ENCODE results near the gene DARS2. TPM values are rescaled to one million over a fixed set of nuclear protein-coding genes. Genes with fewer than 3 reads are reported as not detected.

DARS2 gene
- total and polyA plus RNA-seq, 5 donors from 2014 or later, result 4.8 to 12.5 (median 9.0) TPM

DNA sequence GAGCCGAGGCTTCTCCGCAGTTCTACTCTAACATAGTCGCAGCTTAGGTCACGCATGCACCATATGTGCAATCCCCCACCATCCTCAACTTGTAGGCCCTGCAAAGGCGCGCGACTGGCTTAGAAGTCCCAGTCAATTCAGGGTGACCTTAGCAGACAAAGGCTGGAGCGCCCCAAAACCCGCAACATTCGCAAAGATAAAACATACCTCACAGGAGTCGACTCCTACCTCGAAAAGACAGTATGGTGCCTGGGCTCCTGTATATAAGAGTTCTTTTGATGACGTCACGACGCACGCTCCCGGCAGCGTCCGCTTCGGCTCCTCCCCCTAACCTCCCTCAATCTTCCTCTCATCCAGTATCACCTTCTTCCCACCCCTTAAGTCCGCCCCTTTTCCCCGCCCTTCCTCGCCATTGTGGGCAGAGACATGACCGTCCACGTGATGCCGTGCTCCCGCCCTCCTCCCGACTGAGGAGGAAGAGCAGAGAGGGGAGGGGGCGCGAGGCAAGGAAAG, 43.3 kb downstream of the DARS2 start, which contains the start of gene GAS5:
Gene GAS5, minus strand, starts transcription at position 237 of the 513 bp plus-strand sequence.
- DNase-seq (peak; percentile 97 to 100 (median 99)), ATAC-seq (ENCODE audit: low read depth in 2 of 2) (peak; percentile 79 to 83)
- Mint-ChIP-seq H3K27ac (peak within 1 kb of the TSS; percentile 95 to 97 (median 97)), H3K27me3 (peaks cover 8% of the 10 kb centered on the region), H3K4me1 (peaks cover 26 to 79% (median 62%) of the 10 kb centered on the region in 4 donors), H3K36me3 (peaks cover 39% of the 10 kb centered on the region), H3K9me3 (no peaks in the 10 kb centered on the region), H3K4me3 (peak within 1 kb of the TSS; percentile 90 to 99 (median 94))
- peaks cover 76% of the 10 kb centered on the region for H3K4me1 ChIP-seq (ENCODE audit: control insufficient read depth, insufficient read depth, low read length, poor library complexity, severe bottlenecking)
- no peaks in the 10 kb centered on the region for H3K9me3 ChIP-seq (ENCODE audit: control insufficient read depth in 2 of 2, low read length in 2 of 2)
- no peaks in the 10 kb centered on the region for H3K27me3 ChIP-seq (ENCODE audit: control insufficient read depth, insufficient read depth, low read length)
- H3K4me3 ChIP-seq (ENCODE audit: low read depth, low read length), result peak within 1 kb of the TSS; percentile 94
- peak within 1 kb of the TSS; percentile 98 for H3K27ac ChIP-seq (ENCODE audit: insufficient read depth, low read length, poor library complexity, severe bottlenecking)
- peaks cover 37% of the 10 kb centered on the region for H3K36me3 ChIP-seq (ENCODE audit: control insufficient read depth, insufficient read depth, low read length)

DNA sequence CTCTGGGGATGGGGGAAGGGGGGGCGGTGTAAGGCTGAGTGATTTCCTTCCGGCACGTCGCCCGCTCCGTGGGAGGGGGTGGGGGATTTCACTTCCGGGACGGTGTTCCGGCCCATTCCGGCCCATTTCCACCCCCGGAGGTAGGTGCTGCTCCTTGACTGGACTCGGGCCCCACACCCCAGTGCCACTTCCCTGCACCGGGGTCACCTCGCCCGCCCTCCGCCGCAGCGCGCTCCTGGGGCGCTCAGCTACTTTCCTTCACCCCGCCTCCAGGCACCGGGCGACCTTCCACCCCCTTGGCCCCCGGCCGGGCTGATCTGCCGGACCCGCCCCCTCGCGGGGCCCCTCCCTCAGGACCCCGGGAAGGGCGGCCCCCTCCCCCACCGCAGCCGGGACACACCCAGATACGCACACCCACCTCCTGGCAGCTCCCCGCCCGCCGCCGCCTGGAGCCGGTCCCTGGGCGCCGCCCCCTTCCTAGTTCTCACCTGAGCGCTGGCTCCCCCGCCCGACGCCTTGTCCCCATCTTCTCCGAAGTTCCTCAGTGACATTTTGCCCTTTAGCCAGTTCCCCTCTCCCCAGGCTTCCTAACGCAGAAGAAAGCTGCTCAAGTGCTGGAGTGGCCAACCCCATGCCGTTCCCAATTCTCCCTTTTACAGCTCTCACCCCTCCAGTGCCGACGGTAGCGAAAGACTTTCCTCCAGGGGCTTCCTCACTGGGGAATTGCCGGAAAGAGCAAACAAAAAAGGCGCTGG, 44.0 kb downstream of the DARS2 start, which contains the start of gene ZBTB37:
Gene ZBTB37, plus strand, starts transcription at position 115 of the 755 bp plus-strand sequence. CDS start 1,846 bp downstream, outside the sequence.
- Histone ChIP-seq H3K4me3 (ENCODE audit: low read depth, low read length) (peak within 1 kb of the TSS; percentile 94), H3K27me3 (ENCODE audit: control insufficient read depth, insufficient read depth, low read length) (no peaks in the 10 kb centered on the region), H3K9me3 (ENCODE audit: control insufficient read depth in 2 of 2, low read length in 2 of 2) (no peaks in the 10 kb centered on the region), H3K36me3 (ENCODE audit: control insufficient read depth, insufficient read depth, low read length) (peaks cover 34% of the 10 kb centered on the region), H3K27ac (ENCODE audit: insufficient read depth, low read length, poor library complexity, severe bottlenecking) (peak within 1 kb of the TSS; percentile 98), H3K4me1 (ENCODE audit: control insufficient read depth, insufficient read depth, low read length, poor library complexity, severe bottlenecking) (peaks cover 78% of the 10 kb centered on the region)
- Mint-ChIP-seq H3K27ac (peak within 1 kb of the TSS; percentile 95 to 97 (median 97)), H3K36me3 (peaks cover 40% of the 10 kb centered on the region), H3K4me1 (peaks cover 26 to 83% (median 67%) of the 10 kb centered on the region in 4 donors), H3K9me3 (no peaks in the 10 kb centered on the region), H3K27me3 (peaks cover 8% of the 10 kb centered on the region), H3K4me3 (peak within 1 kb of the TSS; percentile 90 to 99 (median 94))
- DNase-seq (peak; percentile 84 to 95 (median 86)), ATAC-seq (ENCODE audit: low read depth in 2 of 2) (peak; percentile 57 to 60)

DNA sequence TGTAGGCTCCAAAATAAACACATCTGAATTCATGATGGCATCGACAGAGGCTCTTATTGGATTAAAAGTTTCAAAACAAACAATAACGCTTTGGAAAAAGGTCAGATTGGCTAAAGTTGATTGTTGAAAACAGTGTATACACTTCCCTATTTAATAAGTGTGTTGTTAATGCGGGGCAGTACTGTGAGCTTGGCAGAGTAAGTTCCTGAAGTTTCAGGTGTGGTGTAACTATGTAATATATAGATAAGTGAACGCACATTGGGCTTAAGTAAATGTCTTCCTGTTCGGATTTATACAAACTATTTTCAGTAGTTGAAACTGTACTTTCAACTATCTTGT, 44.5 kb downstream of the DARS2 start:
- H3K4me3 ChIP-seq (ENCODE audit: low read depth, low read length), result peak overlapping the region; percentile 83
- H3K4me1 Mint-ChIP-seq, result peaks cover 26 to 79% (median 63%) of the 10 kb centered on the region in 4 donors
- H3K27me3 Mint-ChIP-seq, result peaks cover 8% of the 10 kb centered on the region
- no peaks in the 10 kb centered on the region for H3K27me3 ChIP-seq (ENCODE audit: control insufficient read depth, insufficient read depth, low read length)
- peak overlapping the region; percentile 98 for H3K27ac ChIP-seq (ENCODE audit: insufficient read depth, low read length, poor library complexity, severe bottlenecking)
- peaks cover 76% of the 10 kb centered on the region for H3K4me1 ChIP-seq (ENCODE audit: control insufficient read depth, insufficient read depth, low read length, poor library complexity, severe bottlenecking)
- peaks cover 38% of the 10 kb centered on the region for H3K36me3 Mint-ChIP-seq
- H3K27ac Mint-ChIP-seq, result peak overlapping the region; percentile 68 to 97 (median 91)
- DNase-seq (no peak), ATAC-seq (ENCODE audit: low read depth in 2 of 2) (no peak)
- H3K9me3 ChIP-seq (ENCODE audit: control insufficient read depth in 2 of 2, low read length in 2 of 2), result no peaks in the 10 kb centered on the region
- H3K9me3 Mint-ChIP-seq, result no peaks in the 10 kb centered on the region
- peak overlapping the region; percentile 90 to 99 (median 94) for H3K4me3 Mint-ChIP-seq
- H3K36me3 ChIP-seq (ENCODE audit: control insufficient read depth, insufficient read depth, low read length), result peaks cover 32% of the 10 kb centered on the region

DNA sequence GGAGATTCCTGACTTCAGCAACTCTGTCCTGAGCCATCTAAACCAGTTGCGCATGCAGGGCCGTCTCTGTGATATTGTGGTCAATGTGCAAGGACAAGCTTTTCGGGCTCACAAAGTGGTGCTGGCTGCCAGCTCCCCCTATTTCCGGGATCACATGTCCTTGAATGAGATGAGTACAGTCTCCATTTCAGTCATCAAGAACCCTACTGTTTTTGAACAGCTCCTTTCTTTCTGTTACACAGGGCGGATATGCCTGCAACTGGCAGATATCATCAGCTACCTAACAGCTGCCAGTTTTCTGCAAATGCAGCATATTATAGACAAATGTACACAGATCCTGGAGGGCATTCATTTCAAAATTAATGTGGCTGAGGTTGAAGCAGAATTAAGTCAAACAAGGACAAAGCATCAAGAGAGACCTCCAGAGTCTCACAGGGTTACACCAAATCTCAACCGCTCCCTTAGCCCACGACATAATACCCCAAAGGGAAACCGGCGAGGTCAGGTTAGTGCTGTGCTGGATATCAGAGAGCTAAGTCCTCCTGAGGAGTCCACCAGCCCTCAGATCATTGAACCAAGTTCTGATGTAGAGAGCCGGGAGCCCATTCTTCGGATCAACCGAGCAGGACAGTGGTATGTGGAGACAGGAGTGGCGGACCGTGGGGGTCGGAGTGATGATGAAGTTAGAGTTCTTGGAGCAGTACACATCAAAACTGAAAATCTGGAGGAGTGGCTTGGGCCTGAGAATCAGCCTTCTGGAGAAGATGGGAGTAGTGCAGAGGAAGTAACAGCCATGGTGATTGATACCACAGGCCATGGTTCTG, 46.0 kb downstream of the DARS2 start:
- Histone ChIP-seq H3K9me3 (ENCODE audit: control insufficient read depth in 2 of 2, low read length in 2 of 2) (no peaks in the 10 kb centered on the region), H3K27me3 (ENCODE audit: control insufficient read depth, insufficient read depth, low read length) (no peaks in the 10 kb centered on the region), H3K27ac (ENCODE audit: insufficient read depth, low read length, poor library complexity, severe bottlenecking) (peak overlapping the region; percentile 98), H3K36me3 (ENCODE audit: control insufficient read depth, insufficient read depth, low read length) (peaks cover 24% of the 10 kb centered on the region), H3K4me1 (ENCODE audit: control insufficient read depth, insufficient read depth, low read length, poor library complexity, severe bottlenecking) (peaks cover 63% of the 10 kb centered on the region), H3K4me3 (ENCODE audit: low read depth, low read length) (peak overlapping the region; percentile 83)
- Mint-ChIP-seq H3K4me1 (peaks cover 22 to 70% (median 50%) of the 10 kb centered on the region in 4 donors), H3K36me3 (peaks cover 32% of the 10 kb centered on the region), H3K4me3 (peak overlapping the region; percentile 70 to 94 (median 88)), H3K27me3 (peaks cover 8% of the 10 kb centered on the region), H3K27ac (peak overlapping the region; percentile 94 to 97 (median 95)), H3K9me3 (no peaks in the 10 kb centered on the region)
- peak; percentile 20 to 79 (median 53) for DNase-seq
- ATAC-seq (ENCODE audit: low read depth in 2 of 2), result no peak

DNA sequence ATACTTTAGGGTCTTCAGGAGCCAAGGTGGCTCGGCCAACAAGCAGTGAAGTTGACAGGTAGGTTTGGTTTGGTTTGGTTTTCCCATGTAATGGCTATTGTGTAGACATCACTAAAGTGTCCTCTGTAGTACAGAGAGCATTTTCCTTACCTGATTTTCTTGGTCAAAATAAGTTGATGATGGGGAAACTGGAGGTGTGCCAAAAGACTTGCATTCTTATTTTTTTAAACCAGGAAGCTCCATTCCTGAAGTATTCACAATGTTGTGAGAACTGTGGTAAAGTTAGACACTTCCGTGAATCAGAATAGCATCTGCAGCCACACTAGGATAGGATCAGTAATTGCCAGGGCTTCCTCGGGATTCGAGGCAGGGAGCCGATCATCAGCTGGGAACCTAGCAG, 46.6 kb downstream of the DARS2 start:
- Histone ChIP-seq H3K27me3 (ENCODE audit: control insufficient read depth, insufficient read depth, low read length) (no peaks in the 10 kb centered on the region), H3K36me3 (ENCODE audit: control insufficient read depth, insufficient read depth, low read length) (peaks cover 23% of the 10 kb centered on the region), H3K4me3 (ENCODE audit: low read depth, low read length) (peak overlapping the region; percentile 83), H3K27ac (ENCODE audit: insufficient read depth, low read length, poor library complexity, severe bottlenecking) (peak overlapping the region; percentile 98), H3K9me3 (ENCODE audit: control insufficient read depth in 2 of 2, low read length in 2 of 2) (no peaks in the 10 kb centered on the region), H3K4me1 (ENCODE audit: control insufficient read depth, insufficient read depth, low read length, poor library complexity, severe bottlenecking) (peaks cover 57% of the 10 kb centered on the region)
- Mint-ChIP-seq H3K36me3 (peaks cover 31% of the 10 kb centered on the region), H3K27ac (peak overlapping the region; percentile 94 to 97 (median 95)), H3K9me3 (no peaks in the 10 kb centered on the region), H3K4me1 (peaks cover 24 to 67% (median 44%) of the 10 kb centered on the region in 4 donors), H3K4me3 (peak overlapping the region; percentile 70 to 94 (median 88)), H3K27me3 (peaks cover 8% of the 10 kb centered on the region)
- no peak for ATAC-seq (ENCODE audit: low read depth in 2 of 2)
- no peak for DNase-seq

DNA sequence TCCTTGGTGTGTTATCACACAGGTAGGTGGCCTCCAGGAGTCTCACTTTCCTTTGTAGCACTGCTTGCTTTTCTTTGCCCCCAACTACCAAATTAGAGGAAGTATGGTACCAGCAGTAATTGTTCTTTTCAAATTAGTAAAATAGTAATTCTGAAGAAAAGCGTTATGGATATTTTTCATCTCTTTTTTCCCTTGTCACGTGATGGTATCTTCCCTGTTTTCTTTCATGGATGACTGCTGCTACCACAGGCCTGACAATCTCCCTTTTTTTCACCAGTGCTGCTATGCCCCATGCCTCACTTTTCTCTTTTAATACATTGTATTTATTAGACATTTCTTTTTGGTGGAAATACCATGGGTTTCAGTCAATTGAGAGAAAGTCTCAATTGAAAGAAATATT, 47.0 kb downstream of the DARS2 start:
- Mint-ChIP-seq H3K9me3 (no peaks in the 10 kb centered on the region), H3K36me3 (peaks cover 29% of the 10 kb centered on the region), H3K4me3 (peak overlapping the region; percentile 24 to 94 (median 82)), H3K27ac (peak overlapping the region; percentile 94 to 97 (median 95)), H3K27me3 (peaks cover 7% of the 10 kb centered on the region), H3K4me1 (peaks cover 23 to 63% (median 40%) of the 10 kb centered on the region in 4 donors)
- H3K27ac ChIP-seq (ENCODE audit: insufficient read depth, low read length, poor library complexity, severe bottlenecking), result peak overlapping the region; percentile 98
- ATAC-seq (ENCODE audit: low read depth in 2 of 2) (no peak), DNase-seq (no peak)
- no peaks in the 10 kb centered on the region for H3K9me3 ChIP-seq (ENCODE audit: control insufficient read depth in 2 of 2, low read length in 2 of 2)
- peaks cover 53% of the 10 kb centered on the region for H3K4me1 ChIP-seq (ENCODE audit: control insufficient read depth, insufficient read depth, low read length, poor library complexity, severe bottlenecking)
- peaks cover 25% of the 10 kb centered on the region for H3K36me3 ChIP-seq (ENCODE audit: control insufficient read depth, insufficient read depth, low read length)
- H3K4me3 ChIP-seq (ENCODE audit: low read depth, low read length), result peak overlapping the region; percentile 83
- H3K27me3 ChIP-seq (ENCODE audit: control insufficient read depth, insufficient read depth, low read length), result no peaks in the 10 kb centered on the region

DNA sequence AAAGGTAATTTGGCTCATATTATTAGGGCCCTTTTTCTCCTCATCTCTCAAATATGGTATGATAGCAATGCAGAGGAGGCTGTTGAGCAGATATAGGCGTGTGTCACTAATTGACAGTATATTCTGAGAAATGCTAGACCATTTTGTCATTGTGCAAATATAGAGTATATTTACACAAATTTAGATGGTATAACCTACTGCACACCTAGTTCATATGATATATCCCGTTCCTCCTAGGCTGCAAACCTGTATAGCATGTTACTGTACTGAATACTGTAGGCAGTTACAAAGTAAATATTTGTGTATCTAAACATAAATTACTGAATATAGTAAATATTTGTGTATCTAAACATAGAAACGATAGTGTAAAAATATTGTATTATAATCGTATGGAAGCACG, 52.3 kb downstream of the DARS2 start:
- Histone ChIP-seq H3K36me3 (ENCODE audit: control insufficient read depth, insufficient read depth, low read length) (peaks cover 46% of the 10 kb centered on the region), H3K9me3 (ENCODE audit: control insufficient read depth in 2 of 2, low read length in 2 of 2) (no peaks in the 10 kb centered on the region), H3K4me3 (ENCODE audit: low read depth, low read length) (no peak overlapping the region), H3K4me1 (ENCODE audit: control insufficient read depth, insufficient read depth, low read length, poor library complexity, severe bottlenecking) (peaks cover 12% of the 10 kb centered on the region), H3K27ac (ENCODE audit: insufficient read depth, low read length, poor library complexity, severe bottlenecking) (no peak overlapping the region), H3K27me3 (ENCODE audit: control insufficient read depth, insufficient read depth, low read length) (no peaks in the 10 kb centered on the region)
- Mint-ChIP-seq H3K4me1 (peaks cover 6 to 22% (median 15%) of the 10 kb centered on the region in 4 donors), H3K36me3 (peaks cover 37% of the 10 kb centered on the region), H3K27ac (no peak overlapping the region), H3K27me3 (no peaks in the 10 kb centered on the region), H3K9me3 (no peaks in the 10 kb centered on the region), H3K4me3 (no peak overlapping the region)
- DNase-seq, result no peak
- no peak for ATAC-seq (ENCODE audit: low read depth in 2 of 2)

Measured in CD4-positive, CD25-positive, alpha-beta regulatory T cell (primary cell).